OCI-LY7 (cell line): Measurements from ENCODE around the gene NDUFAF5. TPM values are rescaled to one million over a fixed set of nuclear protein-coding genes. Genes with fewer than 3 reads are reported as not detected.

ENCODE experiments used
- BruUV-seq: library from RNA; stranded (reverse); fragments of 400-500 nt; replicated peaks from 2 replicates; lab custom pipeline; 2021; lab: Mats Ljungman, UMichigan
- CTCF ChIA-PET: fragments of 300-600 bp; sonication (Branson Sonifier 250); formaldehyde crosslinking; loops from one replicate; lab custom pipeline; 2022; ENCODE audit warnings: antibody characterized with exemption; ENCODE audit not compliant: unreplicated experiment; lab: Charles Lee
- POLR2A ChIA-PET: fragments of 300-600 bp; sonication (Branson Sonifier 250); formaldehyde crosslinking; loops from one replicate; lab custom pipeline; 2022; ENCODE audit warnings: antibody characterized with exemption; lab: Charles Lee
- DNase-seq: peaks from one replicate; pipeline ENCODE4 v3.0.0-alpha.2; 2015; ENCODE audit warnings: low spot score
- H2AFZ ChIP-seq: fragments of 200-600 bp; sonication (generic), shearing (Covaris generic); 2 replicates; pipeline ENCODE4 v1.6.1; 2014; ENCODE audit warnings: mild to moderate bottlenecking, antibody characterized with exemption, low read length, moderate library complexity
- H3K27ac ChIP-seq: fragments of 200-600 bp; sonication (generic); 2 replicates; pipeline ENCODE4 v1.5.1; 2014; ENCODE audit warnings: mixed run types, low read depth, mild to moderate bottlenecking, moderate library complexity, low read length, inconsistent platforms; ENCODE audit not compliant: poor library complexity, severe bottlenecking
- H3K36me3 ChIP-seq: fragments of 200-600 bp; sonication (generic); 2 replicates; pipeline ENCODE4 v1.6.1; 2014; ENCODE audit warnings: mild to moderate bottlenecking, antibody characterized with exemption, low read length, moderate library complexity, mixed read lengths; ENCODE audit not compliant: insufficient read depth
- H3K4me1 ChIP-seq: fragments of 200-600 bp; sonication (generic); 2 replicates; pipeline ENCODE4 v1.5.1; 2014; ENCODE audit warnings: mild to moderate bottlenecking, low read length; ENCODE audit not compliant: insufficient read depth, poor library complexity, severe bottlenecking
- H3K4me2 ChIP-seq: fragments of 200-600 bp; sonication (generic); 2 replicates; pipeline ENCODE4 v1.6.1; 2014; ENCODE audit warnings: mild to moderate bottlenecking, low read length
- H3K4me3 ChIP-seq: fragments of 200-600 bp; sonication (generic); 2 replicates; pipeline ENCODE4 v1.5.1; 2014; ENCODE audit warnings: mild to moderate bottlenecking, low read depth, low read length; ENCODE audit not compliant: poor library complexity, severe bottlenecking
- H3K79me2 ChIP-seq: fragments of 200-600 bp; sonication (generic); 2 replicates; pipeline ENCODE4 v1.6.1; 2016; ENCODE audit warnings: low read depth, mild to moderate bottlenecking, low read length, moderate library complexity, mixed read lengths; ENCODE audit not compliant: insufficient read depth
- H3K9me2 ChIP-seq: fragments of 200-600 bp; sonication (generic); 2 replicates; pipeline ENCODE4 v1.6.1; 2016; ENCODE audit warnings: mild to moderate bottlenecking, low read length, mixed read lengths; ENCODE audit not compliant: insufficient read depth
- H3K9me3 ChIP-seq: fragments of 200-600 bp; sonication (generic); 2 replicates; pipeline ENCODE4 v1.6.1; 2014; ENCODE audit warnings: mild to moderate bottlenecking, mixed run types, low read length, mixed read lengths
- H4K20me1 ChIP-seq: fragments of 200-600 bp; sonication (generic); 2 replicates; pipeline ENCODE4 v1.6.1; 2014; ENCODE audit warnings: mild to moderate bottlenecking, antibody characterized with exemption, low read length, moderate library complexity, mixed read lengths; ENCODE audit not compliant: insufficient read depth
- CTCF ChIP-seq: fragments of 200-600 bp; sonication (generic); conservative IDR thresholded peaks from 2 replicates; pipeline ENCODE4 v1.5.1; 2014; ENCODE audit warnings: mild to moderate bottlenecking, antibody characterized with exemption, low read length, moderate library complexity, mixed read lengths
- EZH2phosphoT487 ChIP-seq: fragments of 200-600 bp; sonication (generic); IDR thresholded peaks from 2 replicates; pipeline ENCODE4 v1.6.1; 2018; ENCODE audit warnings: low read depth, borderline replicate concordance, mild to moderate bottlenecking, mixed run types, antibody characterized with exemption, low read length, moderate library complexity, mixed read lengths
- intact Hi-C: fragments of 100-400 bp; cut with micrococcal nuclease; formaldehyde crosslinking; loops from one replicate; pipeline ENCODE4 v1.10.0; 2022; ENCODE audit not compliant: unreplicated experiment
- total RNA-seq, 2 experiments: library from RNA; depleted of rRNA in 1 of 2; stranded (reverse); fragments of >200 nt in 1 of 2; shearing (Covaris generic) in 1 of 2; gene quantifications; 2 replicates each; pipeline ENCODE4 v1.2.3, GENCODE V29; 2014 to 2022

The NDUFAF5 gene
- total RNA-seq, 2 experiments from 2014 or later = 27.3 to 35.4 TPM

GRCh38 chr20:13824459-13824858, 39.6 kb downstream of the NDUFAF5 start:
- POLR2A ChIA-PET = interaction anchor here (0.6 to 1.3 kb wide), 2 partner anchors 12 to 532 kb away, joined by 3 read pairs; no protein-coding TSS in a partner anchor
- intact Hi-C loops = no loop called here
- Histone ChIP-seq H3K9me2 (no peaks in the 10 kb centered on the region), H3K4me2 (no peak overlapping the region), H4K20me1 (no peaks in the 10 kb centered on the region), H3K36me3 (peaks cover 4% of the 10 kb centered on the region), H3K4me3 (no peak overlapping the region), H3K4me1 (no peaks in the 10 kb centered on the region), H3K9me3 (no peaks in the 10 kb centered on the region), H3K79me2 (no peaks in the 10 kb centered on the region), H2AFZ (no peak overlapping the region), H3K27ac (no peak overlapping the region)
- DNase-seq = no peak
- CTCF ChIA-PET = no interaction called here
- no TSS peak for BruUV-seq
- no peak for TF ChIP-seq CTCF
- TF ChIP-seq EZH2phosphoT487 = no peak

- ChIA-PET POLR2A (interaction anchor here (1.3 kb wide), 2 partner anchors 9 to 19 kb away, joined by 3 read pairs; no protein-coding TSS in a partner anchor), CTCF (no interaction called here)
- Histone ChIP-seq H3K9me3 (no peaks in the 10 kb centered on the region), H2AFZ (no peak overlapping the region), H3K79me2 (no peaks in the 10 kb centered on the region), H3K4me3 (no peak overlapping the region), H3K27ac (no peak overlapping the region), H4K20me1 (no peaks in the 10 kb centered on the region), H3K9me2 (no peaks in the 10 kb centered on the region), H3K4me1 (no peaks in the 10 kb centered on the region), H3K4me2 (no peak overlapping the region), H3K36me3 (peaks cover 4% of the 10 kb centered on the region)
- DNase-seq = no peak
- intact Hi-C loops = no loop called here
- BruUV-seq = no TSS peak
- no peak for TF ChIP-seq CTCF
- TF ChIP-seq EZH2phosphoT487 = no peak
These were observed 40.6 kb downstream of the NDUFAF5 start for GRCh38 chr20:13825465-13825864.

GRCh38 chr20:13831476-13831875, 46.6 kb downstream of the NDUFAF5 start:
- Histone ChIP-seq H3K4me1 (no peaks in the 10 kb centered on the region), H3K36me3 (no peaks in the 10 kb centered on the region), H3K4me3 (no peak overlapping the region), H3K9me2 (no peaks in the 10 kb centered on the region), H3K79me2 (no peaks in the 10 kb centered on the region), H3K4me2 (no peak overlapping the region), H3K9me3 (no peaks in the 10 kb centered on the region), H2AFZ (no peak overlapping the region), H3K27ac (no peak overlapping the region), H4K20me1 (no peaks in the 10 kb centered on the region)
- ChIA-PET POLR2A (interaction anchor here (1.1 kb wide), 1 partner anchor 21 kb away, joined by 4 read pairs; no protein-coding TSS in a partner anchor), CTCF (no interaction called here)
- TF ChIP-seq EZH2phosphoT487 (no peak), CTCF (no peak)
- no TSS peak for BruUV-seq
- intact Hi-C loops = no loop called here
- DNase-seq = no peak
